Activated CD4-positive, alpha-beta T cell treated with anti-CD3 and anti-CD28 coated beads, Interleukin-2, Interleukin-4, amounts not matched to agents 100 ng/mL and 50 ng/mL, durations not matched to agents 16 hours and 8 hours (primary cell): ENCODE data around the gene SLC44A1.
A peak's percentile ranks its signal among the peaks of the same experiment; 100 is the strongest.

Experiments
- DNase-seq: peaks from one replicate; pipeline ENCODE4 v3.0.0-alpha.2; 2020; ENCODE audit warnings: low spot score

Gene SLC44A1

GRCh38 chr9:105244003-105244733 is at the start of gene SLC44A1:
TSS of gene SLC44A1 (plus strand) at chr9:105244651. CDS start at chr9:105244869, 218 bp downstream.
- DNase-seq: peak; percentile 90

GRCh38 chr9:105195259-105195658 is 49.2 kb upstream of the SLC44A1 start:
- DNase-seq: no peak

- DNase-seq: no peak
These were observed 46.4 kb upstream of the SLC44A1 start for GRCh38 chr9:105198023-105198422.

- DNase-seq: no peak
These were observed 45.6 kb upstream of the SLC44A1 start for GRCh38 chr9:105198865-105199264.

- DNase-seq: no peak
These were observed 40.0 kb upstream of the SLC44A1 start for GRCh38 chr9:105204416-105204815.

- no peak for DNase-seq
These were observed 38.5 kb upstream of the SLC44A1 start for GRCh38 chr9:105205787-105206495.

GRCh38 chr9:105206496-105206820 is 38.0 kb upstream of the SLC44A1 start:
- no peak for DNase-seq

GRCh38 chr9:105206821-105207699 is 37.4 kb upstream of the SLC44A1 start:
- DNase-seq: no peak

GRCh38 chr9:105216440-105217178 is 27.8 kb upstream of the SLC44A1 start:
- no peak for DNase-seq

GRCh38 chr9:105218673-105219072 is 25.8 kb upstream of the SLC44A1 start:
- DNase-seq: no peak

- DNase-seq: no peak
These were observed 25.1 kb upstream of the SLC44A1 start for GRCh38 chr9:105219291-105219805.

GRCh38 chr9:105220451-105220850 is 24.0 kb upstream of the SLC44A1 start:
- DNase-seq: no peak

GRCh38 chr9:105223544-105224140 is 20.8 kb upstream of the SLC44A1 start:
- no peak for DNase-seq

- no peak for DNase-seq
These were observed 18.4 kb upstream of the SLC44A1 start for GRCh38 chr9:105226055-105226454.

GRCh38 chr9:105232207-105232606 is 12.2 kb upstream of the SLC44A1 start:
- no peak for DNase-seq

- DNase-seq: no peak
These were observed 10.6 kb upstream of the SLC44A1 start for GRCh38 chr9:105233873-105234272.

GRCh38 chr9:105236261-105236660 is 8.2 kb upstream of the SLC44A1 start:
- DNase-seq: no peak

GRCh38 chr9:105237246-105237645 is 7.2 kb upstream of the SLC44A1 start:
- no peak for DNase-seq

GRCh38 chr9:105238302-105238701 is 6.1 kb upstream of the SLC44A1 start:
- no peak for DNase-seq

GRCh38 chr9:105241356-105242043 is 3.0 kb upstream of the SLC44A1 start:
- DNase-seq: no peak

GRCh38 chr9:105242062-105242461 is 2.4 kb upstream of the SLC44A1 start:
- no peak for DNase-seq
